GM19468 (cell line): ENCODE data around the gene EMC6.
"Not testable (repeated sequence)": the region's sequence is repeated elsewhere in the genome, so short reads cannot be mapped to it uniquely, and the experiment has no call there.

Experiments used
- ATAC-seq: cut with Tn5 transposase; IDR thresholded peaks from one replicate; pipeline ENCODE4 v1.9.1; 2021; ENCODE audit warnings: mild to moderate bottlenecking, moderate library complexity, moderate number of reproducible peaks; ENCODE audit not compliant: unreplicated experiment; ENCODE audit errors: extremely low read depth

The EMC6 gene

GRCh38 chr17:3698139-3698538 is 29.5 kb downstream of the EMC6 start:
- no peak for ATAC-seq

- no peak for ATAC-seq
These were observed 31.3 kb downstream of the EMC6 start for GRCh38 chr17:3699951-3700350.

GRCh38 chr17:3702041-3702539 is 33.5 kb downstream of the EMC6 start:
- ATAC-seq: not testable (repeated sequence)

- no peak for ATAC-seq
These were observed 36.5 kb downstream of the EMC6 start for GRCh38 chr17:3704931-3705717.

- ATAC-seq: not testable (repeated sequence)
These were observed 37.0 kb downstream of the EMC6 start for GRCh38 chr17:3705718-3705984.

GRCh38 chr17:3708366-3708765 is 39.8 kb downstream of the EMC6 start:
- ATAC-seq: no peak

- peak; percentile 93 for ATAC-seq
These were observed 42.4 kb downstream of the EMC6 start for GRCh38 chr17:3710951-3711383.

GRCh38 chr17:3712811-3713463 is 44.3 kb downstream of the EMC6 start:
- no peak for ATAC-seq

GRCh38 chr17:3715296-3715695 is 46.7 kb downstream of the EMC6 start:
- no peak for ATAC-seq

- no peak for ATAC-seq
These were observed 49.6 kb downstream of the EMC6 start for GRCh38 chr17:3718201-3718600.

- no peak for ATAC-seq
These were observed 50.7 kb downstream of the EMC6 start for GRCh38 chr17:3719265-3719664.
